GM19193 (cell line): ENCODE data around the gene PAGE3.

Experiments
- POLR2A ChIP-seq: IDR thresholded peaks from 4 replicates; pipeline ENCODE4 v1.6.1; 2011; ENCODE audit not compliant: insufficient read depth, insufficient read length; ENCODE audit errors: extremely low read depth

Gene PAGE3

GRCh38 chrX:55264816-55265215, at the start of gene PAGE3:
PAGE3 (minus strand) TSS chrX:55264916; CDS start chrX:55263903, 1,013 bp downstream.
- no peak for TF ChIP-seq POLR2A

GRCh38 chrX:55312655-55313054, 47.9 kb upstream of the PAGE3 start:
- no peak for TF ChIP-seq POLR2A

- no peak for TF ChIP-seq POLR2A
These were observed 26.2 kb upstream of the PAGE3 start for GRCh38 chrX:55290963-55291362.

GRCh38 chrX:55279832-55280231, 15.1 kb upstream of the PAGE3 start:
- no peak for TF ChIP-seq POLR2A

GRCh38 chrX:55260806-55261205, 3.9 kb downstream of the PAGE3 start:
- TF ChIP-seq POLR2A = no peak

GRCh38 chrX:55253528-55253927, 11.2 kb downstream of the PAGE3 start:
- no peak for TF ChIP-seq POLR2A

GRCh38 chrX:55240788-55241340, 23.9 kb downstream of the PAGE3 start:
- TF ChIP-seq POLR2A = no peak

- TF ChIP-seq POLR2A = no peak
These were observed 44.5 kb downstream of the PAGE3 start, which contains the start of gene PAGE5 for GRCh38 chrX:55220119-55220794. PAGE5 (plus strand) TSS chrX:55220346; CDS start chrX:55221383, 1,037 bp downstream.

GRCh38 chrX:55213381-55213780, 51.3 kb downstream of the PAGE3 start:
- no peak for TF ChIP-seq POLR2A

- no peak for TF ChIP-seq POLR2A
These were observed 53.6 kb downstream of the PAGE3 start for GRCh38 chrX:55210931-55211677.
